HG03103 (cell line): ENCODE results near the gene SH3BP1.
A peak's percentile ranks its signal among the peaks of the same experiment; 100 is the strongest.
"Not testable (repeated sequence)": the region's sequence is repeated elsewhere in the genome, so short reads cannot be mapped to it uniquely, and the experiment has no call there.

Experiments
- ATAC-seq: cut with Tn5 transposase; IDR thresholded peaks from one replicate; pipeline ENCODE4 v1.9.1; 2021; ENCODE audit warnings: low read depth; ENCODE audit not compliant: unreplicated experiment

Gene SH3BP1

GRCh38 chr22:37633089-37633624 is 6.3 kb upstream of the SH3BP1 start:
- ATAC-seq: peak; percentile 56

- peak; percentile 42 for ATAC-seq
Measured at GRCh38 chr22:37633625-37634416, 5.6 kb upstream of the SH3BP1 start.

GRCh38 chr22:37634417-37634924 is 5.0 kb upstream of the SH3BP1 start:
- no peak for ATAC-seq

- no peak for ATAC-seq
Measured at GRCh38 chr22:37635157-37635556, 4.3 kb upstream of the SH3BP1 start.

GRCh38 chr22:37636186-37636948 is 3.1 kb upstream of the SH3BP1 start:
- no peak for ATAC-seq

- no peak for ATAC-seq
Measured at GRCh38 chr22:37636949-37637273, 2.6 kb upstream of the SH3BP1 start.

GRCh38 chr22:37638391-37639069 is 939 bp upstream of the SH3BP1 start:
- no peak for ATAC-seq

GRCh38 chr22:37639771-37640590 is 512 bp downstream of the SH3BP1 start:
- no peak for ATAC-seq

GRCh38 chr22:37640591-37641560 is 1.4 kb downstream of the SH3BP1 start:
- ATAC-seq: no peak

- ATAC-seq: no peak
Measured at GRCh38 chr22:37641561-37641949, 2.1 kb downstream of the SH3BP1 start.

- ATAC-seq: no peak
Measured at GRCh38 chr22:37643225-37643847, 3.9 kb downstream of the SH3BP1 start.

- ATAC-seq: no peak
Measured at GRCh38 chr22:37647317-37647716, 7.8 kb downstream of the SH3BP1 start.

GRCh38 chr22:37647928-37648327 is 8.5 kb downstream of the SH3BP1 start:
- no peak for ATAC-seq

- no peak for ATAC-seq
Measured at GRCh38 chr22:37650463-37651136, 11.1 kb downstream of the SH3BP1 start.

GRCh38 chr22:37654563-37655251 is 15.2 kb downstream of the SH3BP1 start:
- no peak for ATAC-seq

- no peak for ATAC-seq
Measured at GRCh38 chr22:37655252-37655563, 15.7 kb downstream of the SH3BP1 start.

GRCh38 chr22:37656583-37656982 is 17.1 kb downstream of the SH3BP1 start:
- not testable (repeated sequence) for ATAC-seq
